PFSK-1 (cell line): ENCODE measurements around the gene SMKR1.

Experiments
- POLR2AphosphoS5 ChIP-seq: IDR thresholded peaks from 2 replicates; pipeline ENCODE4 v1.6.1; 2012; ENCODE audit warnings: low read depth, mild to moderate bottlenecking, control low read depth, low read length, moderate library complexity
- REST ChIP-seq, 2 experiments: IDR thresholded peaks; 2 replicates each; pipeline versions ENCODE4 v1.6.1 to v1.8.0; 2011 to 2012; ENCODE audit warnings: low read depth in 2 of 2, low read length in 2 of 2, control low read depth in 1 of 2, inconsistent platforms in 1 of 2, mild to moderate bottlenecking in 1 of 2, moderate library complexity in 1 of 2; ENCODE audit not compliant: insufficient read depth in 1 of 2
- SIN3A ChIP-seq: IDR thresholded peaks from 2 replicates; pipeline ENCODE4 v1.6.1; 2012; ENCODE audit warnings: mild to moderate bottlenecking, low read length, moderate library complexity, borderline replicate concordance; ENCODE audit not compliant: insufficient read depth
- TAF1 ChIP-seq: IDR thresholded peaks from 2 replicates; pipeline ENCODE4 v1.6.1; 2012; ENCODE audit warnings: low read length, control low read depth, borderline replicate concordance; ENCODE audit not compliant: insufficient read depth

- TF ChIP-seq POLR2AphosphoS5 = no peak
- no peak for TF ChIP-seq REST (IDR thresholded peaks at IDR 0.05; ENCODE audit: insufficient read depth in 1 of 2, low read depth in 2 of 2, low read length in 2 of 2)
- no peak for TF ChIP-seq SIN3A
- TF ChIP-seq TAF1 = no peak
Observed at GRCh38 chr7:129452589-129453231, 49.6 kb upstream of the SMKR1 start.
